Frontal cortex (tissue), 4 donors: Measurements from ENCODE around the gene TOMM6. TPM values are rescaled to one million over a fixed set of nuclear protein-coding genes. Genes with fewer than 3 reads are reported as not detected.
A peak's percentile ranks its signal among the peaks of the same experiment; 100 is the strongest.
"Not testable (repeated sequence)": the region's sequence is repeated elsewhere in the genome, so short reads cannot be mapped to it uniquely, and the experiment has no call there.

Source experiments
- DNase-seq, 2 donors: peaks; one replicate each; pipeline ENCODE4 v3.0.0; 2012; ENCODE audit warnings: low spot score in 2 of 2
- FAIRE-seq: peaks from 2 replicates; lab custom pipeline; 2012; peaks lifted over from hg19 to GRCh38; lab: Jason Lieb, UNC
- total RNA-seq: library from RNA; depleted of rRNA; stranded (reverse); fragments of >200 nt; gene quantifications from one replicate; pipeline ENCODE4 v1.2.3, GENCODE V29; 2014
- donor health status: control.
- donor health status: control.
- donor health status: control.

TOMM6 gene
- total RNA-seq, 1 donor from 2014 or later: 35.9 TPM

DNA sequence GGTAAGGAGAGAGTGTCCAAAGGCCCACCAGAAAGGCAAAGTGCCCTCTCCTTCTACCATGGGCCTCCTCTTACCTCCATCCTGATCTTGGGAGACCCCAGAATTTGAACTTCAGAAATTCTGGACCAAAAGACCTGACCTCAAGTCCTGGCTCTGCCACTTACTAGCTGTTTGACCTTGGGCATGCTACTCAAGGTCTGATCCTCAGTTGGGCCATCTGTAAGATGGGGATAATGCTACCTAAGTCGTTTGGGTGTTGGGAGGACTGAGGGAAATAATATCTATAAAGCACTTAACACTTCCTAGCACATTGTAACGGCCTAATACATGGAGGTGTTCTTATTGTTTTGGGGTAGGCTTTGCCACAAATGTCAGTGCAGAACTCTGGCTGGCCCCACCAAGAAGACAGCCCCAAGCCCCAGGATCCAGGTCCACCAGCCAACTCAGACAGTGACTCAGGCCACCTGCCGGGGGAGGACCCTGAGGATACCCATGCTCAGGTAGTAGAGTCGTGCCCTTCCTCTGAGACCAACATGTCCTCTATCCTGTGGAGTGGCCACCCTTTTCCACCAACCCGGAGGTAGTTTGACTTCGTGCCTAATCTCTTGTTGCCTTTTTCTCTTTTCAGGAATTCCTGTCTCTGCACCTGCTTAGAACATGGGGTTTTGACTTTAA lies 4.3 kb upstream of the TOMM6 start:
- FAIRE-seq: no peak

DNA sequence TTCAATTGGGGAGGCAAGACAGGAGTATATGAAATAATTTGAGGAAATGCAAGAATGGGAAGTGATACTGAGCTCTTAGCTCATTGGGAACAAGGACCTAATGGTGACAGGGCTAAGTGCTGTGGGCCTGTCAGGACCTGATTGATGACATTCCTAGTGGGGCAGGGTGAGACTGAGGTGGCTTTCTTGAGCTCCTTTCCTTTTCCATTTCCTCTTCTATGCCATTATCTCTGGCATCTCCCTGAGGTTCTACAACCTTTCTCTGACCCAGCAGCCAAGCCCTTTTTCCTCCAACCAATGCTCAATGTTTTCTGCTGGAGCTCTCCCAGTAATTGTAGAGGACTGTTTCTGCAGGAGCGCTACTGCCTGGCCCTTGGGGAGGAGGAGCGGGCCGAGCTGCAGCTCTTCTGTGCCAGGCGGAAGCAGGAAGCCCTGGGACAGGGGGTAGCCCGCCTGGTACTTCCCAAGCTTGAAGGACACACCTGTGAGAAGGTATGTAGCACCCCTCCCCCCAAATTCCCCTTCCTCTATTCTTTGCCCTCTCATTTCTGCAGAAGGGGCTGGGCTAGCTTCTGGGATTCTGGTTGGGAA lies 2.8 kb upstream of the TOMM6 start:
- FAIRE-seq (no peak), DNase-seq (no peak)

More for the DNA sequence above, 4.3 kb upstream of the TOMM6 start:
- no peak for DNase-seq

- FAIRE-seq: no peak
Observed at GRCh38 chr6:41785254-41785653, 2.2 kb upstream of the TOMM6 start.

GRCh38 chr6:41785689-41786450 lies 1.6 kb upstream of the TOMM6 start:
- FAIRE-seq (no peak), DNase-seq (no peak)

More at GRCh38 chr6:41785254-41785653, 2.2 kb upstream of the TOMM6 start:
- no peak for DNase-seq

DNA sequence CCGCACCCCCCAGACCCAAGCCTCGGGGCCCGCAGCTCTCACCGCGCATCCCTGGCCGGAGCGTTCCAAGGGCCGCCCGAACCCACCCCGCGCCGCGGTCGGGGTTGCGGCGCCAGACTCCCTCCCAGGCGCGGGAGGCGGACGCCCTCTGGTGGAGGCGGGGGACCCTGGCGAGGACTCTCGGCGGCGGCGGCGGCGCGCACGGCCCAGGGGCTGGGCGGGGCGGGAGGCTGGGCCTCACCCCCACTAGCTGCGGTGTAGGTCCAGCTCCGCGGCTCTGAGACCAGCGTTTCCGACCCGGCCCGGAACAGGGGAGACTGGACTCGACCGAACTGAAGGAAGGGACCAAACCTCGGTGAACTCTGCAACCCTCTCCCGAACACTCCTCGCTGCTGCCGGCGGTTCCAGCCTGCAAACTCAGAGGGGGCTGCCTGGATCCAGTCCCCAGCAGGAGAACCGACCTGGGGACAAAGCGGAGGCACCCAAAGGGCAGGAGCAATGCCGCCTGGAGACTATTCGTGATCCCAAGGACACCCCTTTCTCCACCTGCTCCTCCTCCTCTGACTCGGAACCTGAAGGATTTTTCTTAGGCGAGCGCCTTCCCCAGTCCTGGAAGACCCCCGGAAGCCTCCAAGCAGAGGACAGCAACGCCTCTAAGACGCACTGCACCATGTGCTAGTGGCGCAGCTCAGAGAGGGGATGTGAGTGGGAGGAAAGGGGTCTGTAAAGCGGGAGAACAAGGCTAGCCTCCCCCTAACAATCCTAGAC lies 859 bp upstream of the TOMM6 start:
- no peak for FAIRE-seq
- peak; percentile 90 for DNase-seq

GRCh38 chr6:41789390-41789724 lies 1.9 kb downstream of the TOMM6 start:
- DNase-seq (no peak), FAIRE-seq (no peak)

DNA sequence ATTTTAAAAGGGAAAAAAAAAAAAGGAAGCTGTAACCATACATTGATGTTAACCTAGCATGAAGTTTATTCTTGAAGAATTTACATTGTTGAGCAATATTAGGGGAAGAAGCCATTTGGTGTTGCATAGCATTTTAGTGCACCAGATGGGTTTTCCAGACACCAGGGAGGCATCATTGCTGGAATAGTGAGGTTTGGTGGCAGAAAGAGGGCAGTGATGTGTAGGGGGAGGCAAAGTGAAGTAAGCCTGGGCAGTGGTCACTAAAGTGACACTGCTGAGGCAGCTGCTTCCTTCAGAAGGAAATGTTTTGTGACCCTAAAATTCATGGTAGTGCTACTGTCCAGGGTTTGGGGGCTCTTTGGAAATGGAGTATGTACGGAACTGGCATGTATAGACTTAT lies 2.6 kb downstream of the TOMM6 start:
- FAIRE-seq (no peak), DNase-seq (no peak)

GRCh38 chr6:41791305-41791704 lies 3.8 kb downstream of the TOMM6 start:
- FAIRE-seq: no peak
- no peak for DNase-seq

- no peak for FAIRE-seq
- no peak for DNase-seq
Observed at GRCh38 chr6:41791984-41792383, 4.5 kb downstream of the TOMM6 start.

GRCh38 chr6:41796474-41796873 lies 9.0 kb downstream of the TOMM6 start:
- DNase-seq (no peak), FAIRE-seq (no peak)

DNA sequence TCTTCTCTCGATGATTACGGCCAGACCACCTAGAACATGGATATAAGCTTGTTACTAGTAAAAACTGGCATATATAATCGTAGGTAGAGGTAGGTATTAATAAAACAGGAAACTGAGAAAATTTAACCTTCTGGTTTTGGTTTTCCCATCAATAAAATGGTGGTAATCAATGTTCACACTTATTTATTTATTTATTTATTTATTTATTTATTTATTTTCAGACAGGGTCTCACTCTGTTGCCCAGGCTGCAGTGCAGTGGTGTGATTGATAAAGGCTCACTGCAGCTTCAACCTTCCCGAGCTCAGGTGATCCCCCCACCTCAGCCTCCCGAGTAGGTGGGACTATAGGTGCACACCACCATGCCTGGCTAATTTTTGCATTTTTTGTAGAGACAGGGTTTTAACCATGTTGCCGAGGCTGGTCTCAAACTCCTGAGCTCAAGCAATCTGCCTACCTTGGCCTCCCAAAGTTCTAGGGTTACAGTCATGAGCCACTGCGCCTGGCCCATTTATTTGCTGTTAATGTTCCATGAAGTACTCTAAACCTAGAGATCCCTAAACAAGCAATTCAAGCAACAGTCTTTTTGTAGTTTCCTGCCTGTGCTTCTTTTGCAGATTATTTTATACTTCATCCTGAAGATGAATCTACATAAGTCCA lies 11.5 kb downstream of the TOMM6 start:
- DNase-seq: no peak
- no peak for FAIRE-seq

GRCh38 chr6:41799559-41799911 lies 12.0 kb downstream of the TOMM6 start:
- no peak for FAIRE-seq

DNA sequence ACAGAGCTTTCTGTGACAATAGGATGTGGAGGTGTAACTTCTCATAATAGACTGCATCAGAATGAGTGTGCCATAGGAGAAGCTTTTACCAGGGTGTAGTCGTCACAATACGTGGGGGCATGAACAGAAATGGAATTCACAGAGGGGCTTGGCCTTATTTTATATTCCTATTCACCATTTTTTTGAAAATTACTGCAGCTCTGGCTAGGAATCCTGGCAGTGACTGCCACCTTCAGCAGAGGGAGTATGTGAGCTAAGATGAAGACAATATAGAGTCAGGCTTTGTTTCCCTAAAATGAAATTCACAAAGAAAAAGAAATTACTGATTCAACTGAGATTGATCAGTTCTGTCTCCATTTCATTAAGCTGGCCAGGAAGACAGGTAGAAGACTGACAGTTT lies 13.9 kb downstream of the TOMM6 start:
- DNase-seq: no peak
- FAIRE-seq: no peak

More at GRCh38 chr6:41799559-41799911, 12.0 kb downstream of the TOMM6 start:
- no peak for DNase-seq

DNA sequence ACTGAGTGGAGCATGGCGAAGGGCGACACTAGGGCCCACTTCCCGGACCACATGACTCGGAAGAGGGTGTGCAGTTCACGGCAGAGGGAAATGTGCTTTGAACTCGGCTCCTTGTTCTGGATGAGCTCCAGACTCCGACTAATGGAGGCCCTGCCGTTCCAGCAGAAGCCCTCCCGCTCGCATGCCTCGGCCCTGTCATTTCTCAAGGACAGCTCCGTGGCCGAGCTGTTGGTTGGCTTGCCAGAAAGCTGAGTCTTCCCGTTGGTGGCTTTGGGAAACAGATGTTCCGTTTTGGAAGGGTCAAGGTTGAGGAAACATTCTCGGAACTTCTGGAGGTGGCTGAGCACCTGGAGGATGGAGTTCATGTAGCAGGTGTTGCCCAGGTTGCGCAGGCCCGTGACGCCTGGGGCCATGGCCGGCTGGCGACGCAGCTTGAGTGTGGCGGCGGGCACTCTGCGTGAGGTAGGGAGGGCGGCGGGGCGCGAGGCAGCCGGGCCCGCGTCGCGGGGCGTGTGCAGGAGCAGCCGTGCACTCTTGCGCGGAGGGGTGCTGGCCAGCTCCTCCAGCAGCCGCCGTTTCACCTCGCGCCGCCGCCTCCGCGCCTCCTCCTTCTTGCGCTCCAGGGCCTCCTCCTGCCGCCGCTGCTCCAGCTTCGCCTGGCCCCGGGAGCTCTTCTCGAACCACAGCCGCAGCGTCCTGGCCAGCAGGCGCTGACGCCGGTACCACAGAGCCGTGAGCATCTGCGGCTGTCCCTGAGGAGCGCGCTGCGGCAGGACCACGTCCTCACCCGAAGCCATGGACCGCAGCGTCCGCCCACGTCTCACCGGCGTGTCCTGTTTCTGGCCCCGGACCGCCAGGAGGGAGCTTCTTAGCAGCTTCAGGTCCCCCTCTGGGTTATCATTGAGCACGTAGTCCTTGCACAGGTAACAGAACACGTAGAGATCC lies 18.6 kb downstream of the TOMM6 start:
- no peak for DNase-seq
- no peak for FAIRE-seq

- no peak for FAIRE-seq
- no peak for DNase-seq
Observed at GRCh38 chr6:41811095-41811494, 23.6 kb downstream of the TOMM6 start.

- DNase-seq, FAIRE-seq: not testable (repeated sequence)
Observed at GRCh38 chr6:41811946-41812345, 24.5 kb downstream of the TOMM6 start.

DNA sequence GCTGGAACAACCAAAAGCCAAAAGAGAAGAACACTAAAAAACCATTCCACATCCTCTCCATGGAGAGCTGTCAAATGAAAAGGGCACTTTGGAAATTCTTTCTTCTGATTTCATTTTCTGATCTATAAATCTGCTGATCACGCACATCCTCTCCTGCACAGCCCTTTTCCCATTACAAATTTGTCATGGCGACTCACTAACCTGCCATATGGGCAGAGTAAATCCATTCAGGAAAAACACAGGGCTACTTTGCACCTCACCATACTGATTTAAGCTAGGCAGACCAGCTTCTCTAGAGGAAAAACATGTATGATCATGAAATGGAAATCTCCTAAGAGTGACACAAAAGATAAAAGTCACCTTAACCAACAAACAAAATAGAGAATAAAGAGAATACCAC lies 26.0 kb downstream of the TOMM6 start:
- DNase-seq: no peak
- FAIRE-seq: no peak

- FAIRE-seq: no peak
Observed at GRCh38 chr6:41813956-41814355, 26.5 kb downstream of the TOMM6 start.

GRCh38 chr6:41814629-41815028 lies 27.1 kb downstream of the TOMM6 start:
- DNase-seq: no peak

More at GRCh38 chr6:41813956-41814355, 26.5 kb downstream of the TOMM6 start:
- no peak for DNase-seq

More at GRCh38 chr6:41814629-41815028, 27.1 kb downstream of the TOMM6 start:
- FAIRE-seq: no peak
